K562 (cell line): Measurements from ENCODE around the gene RABL3. TPM values are rescaled to one million over a fixed set of nuclear protein-coding genes. Genes with fewer than 3 reads are reported as not detected.

Experiments used
- ATAC-seq: fragments of 200-7000 bp; cut with Tn5 transposase; 3 replicates; pipeline ENCODE4 v1.9.1; 2020; ENCODE audit warnings: moderate library complexity
- BruUV-seq: library from RNA; stranded (reverse); fragments of 400-500 nt; replicated peaks from 2 replicates; lab custom pipeline; 2021; lab: Mats Ljungman, UMichigan
- CTCF ChIA-PET: fragments of 300-600 bp; formaldehyde crosslinking; extraction: SDS; loops from one replicate; lab custom pipeline; 2021; ENCODE audit warnings: low intra/inter-chr PET ratio; lab: Yijun Ruan, JAX
- POLR2A ChIA-PET: fragments of 300-600, 350-650 bp; sonication (Branson Sonifier 250); formaldehyde crosslinking; extraction: SDS; loops from one replicate; lab custom pipeline; 2021; ENCODE audit warnings: antibody characterized with exemption, inconsistent platforms; lab: Yijun Ruan, JAX
- DNase-seq, 4 experiments: peaks; one replicate each; pipeline versions ENCODE4 v3.0.0 to v3.0.0-alpha.2; 2011 to 2018; ENCODE audit warnings: low spot score in 3 of 4, mixed read lengths in 3 of 4; ENCODE audit errors: extremely low read depth in 1 of 4
- FAIRE-seq: peaks from 2 replicates; lab custom pipeline; 2011; peaks lifted over from hg19 to GRCh38; lab: Jason Lieb, UNC
- H2AFZ ChIP-seq: 2 replicates; pipeline ENCODE4 v1.6.0; 2011; ENCODE audit warnings: low read depth, low read length, control low read depth, inconsistent platforms
- H3K27ac ChIP-seq: fragments of 200-600 bp; 3 replicates; pipeline ENCODE4 v1.8.0; 2011; ENCODE audit warnings: low read depth, mild to moderate bottlenecking, control low read depth, inconsistent platforms, low read length, moderate library complexity, mixed read lengths; ENCODE audit errors: extremely low read depth
- H3K27me3 ChIP-seq, 2 experiments: fragments of 300-600 bp in 1 of 2; 2 replicates in 1 of 2; 3 replicates in 1 of 2; pipeline versions ENCODE4 v1.6.0 to v1.8.0; 2011; ENCODE audit warnings: inconsistent platforms in 2 of 2, low read length in 2 of 2, mild to moderate bottlenecking in 1 of 2, mixed read lengths in 1 of 2, moderate library complexity in 1 of 2; ENCODE audit not compliant: control insufficient read depth in 2 of 2, insufficient read depth in 2 of 2
- H3K36me3 ChIP-seq: fragments of 300-600 bp; 3 replicates; pipeline ENCODE4 v1.8.0; 2011; ENCODE audit warnings: mild to moderate bottlenecking, low read length, inconsistent platforms; ENCODE audit not compliant: control insufficient read depth, insufficient read depth
- H3K4me1 ChIP-seq, 2 experiments: fragments of 200-600 bp in 1 of 2; replicated peaks in 1 of 2; 2 replicates in 1 of 2; 3 replicates in 1 of 2; pipeline versions ENCODE4 v1.5.1 to v1.8.0; 2011; ENCODE audit warnings: inconsistent platforms in 2 of 2, low read length in 2 of 2, mild to moderate bottlenecking in 1 of 2, mixed read lengths in 1 of 2, moderate library complexity in 1 of 2; ENCODE audit not compliant: control insufficient read depth in 2 of 2, insufficient read depth in 2 of 2
- H3K4me2 ChIP-seq: 2 replicates; pipeline ENCODE4 v1.6.1; 2011; ENCODE audit warnings: low read length, control low read depth, inconsistent platforms, mixed read lengths; ENCODE audit not compliant: insufficient read depth
- H3K4me3 ChIP-seq: fragments of 200-600 bp; sonication (generic), shearing (Covaris generic); 2 replicates; pipeline ENCODE4 v1.5.1; 2016; ENCODE audit warnings: control low read depth, inconsistent platforms
- H3K79me2 ChIP-seq: fragments of 200-600 bp; 3 replicates; pipeline ENCODE4 v1.8.0; 2011; ENCODE audit warnings: low read length, inconsistent platforms; ENCODE audit not compliant: control insufficient read depth, insufficient read depth
- H3K9ac ChIP-seq, 2 experiments: 2 replicates each; pipeline versions ENCODE4 v1.6.0 to v1.6.1; 2011; ENCODE audit warnings: low read depth in 2 of 2, low read length in 2 of 2, control low read depth in 1 of 2, inconsistent platforms in 1 of 2, mild to moderate bottlenecking in 1 of 2, mixed read lengths in 1 of 2; ENCODE audit not compliant: insufficient read depth in 1 of 2
- H3K9me1 ChIP-seq: one replicate; pipeline ENCODE4 v1.6.0; 2011; ENCODE audit warnings: inconsistent platforms, mild to moderate bottlenecking, low read length, moderate library complexity; ENCODE audit not compliant: control insufficient read depth, insufficient read depth
- H3K9me3 ChIP-seq: replicated peaks from 2 replicates; pipeline ENCODE4 v1.5.1; 2011; ENCODE audit warnings: low read depth, low read length, inconsistent platforms; ENCODE audit not compliant: control insufficient read depth, insufficient read depth
- H4K20me1 ChIP-seq: replicated peaks from 2 replicates; pipeline ENCODE4 v1.6.1; 2011; ENCODE audit warnings: low read length, inconsistent platforms, mixed read lengths; ENCODE audit not compliant: control insufficient read depth, insufficient read depth
- ASH1L ChIP-seq: fragments of 450-650 bp; IDR thresholded peaks from 2 replicates; pipeline ENCODE4 v1.6.1; 2018; ENCODE audit warnings: borderline replicate concordance, mild to moderate bottlenecking, low read depth; ENCODE audit not compliant: partially characterized antibody
- CCAR2 ChIP-seq: fragments of 200-400 bp; formaldehyde crosslinking; IDR thresholded peaks from 2 replicates; pipeline ENCODE4 v1.6.1; 2017; ENCODE audit warnings: mild to moderate bottlenecking, low read depth, low read length
- DDX20 ChIP-seq: fragments of 450-650 bp; IDR thresholded peaks from 2 replicates; pipeline ENCODE4 v1.6.1; 2016; ENCODE audit warnings: missing genetic modification characterization, low read depth, mild to moderate bottlenecking, missing compliant biosample characterization, moderate library complexity
- FUS ChIP-seq: fragments of 200-400 bp; formaldehyde crosslinking; optimal IDR thresholded peaks from 2 replicates; pipeline ENCODE3; 2017; ENCODE audit warnings: low read depth, low read length
- KLF6 ChIP-seq: fragments of 250-450 bp; sonication (Bioruptor Pico); IDR thresholded peaks from 2 replicates; pipeline ENCODE4 v1.4.0; 2020; ENCODE audit warnings: mild to moderate bottlenecking, moderate library complexity, borderline replicate concordance
- MAFG ChIP-seq: fragments of 450-650 bp; conservative IDR thresholded peaks from 2 replicates; pipeline ENCODE4 v1.6.1; 2016; ENCODE audit warnings: missing genetic modification characterization, missing compliant biosample characterization
- PCBP2 ChIP-seq: fragments of 200-400 bp; formaldehyde crosslinking; IDR thresholded peaks from 2 replicates; pipeline ENCODE4 v1.6.1; 2018; ENCODE audit warnings: low read length, low read depth, mild to moderate bottlenecking, moderate library complexity; ENCODE audit not compliant: poor library complexity, severe bottlenecking
- POLR2H ChIP-seq: IDR thresholded peaks from 2 replicates; pipeline ENCODE4 v1.6.1; 2016; ENCODE audit warnings: missing genetic modification characterization, low read depth, mild to moderate bottlenecking, control low read depth, missing compliant biosample characterization, moderate library complexity
- PREB ChIP-seq: sonication (generic); formaldehyde crosslinking; IDR thresholded peaks from 2 replicates; pipeline ENCODE4 v1.8.1; 2023; ENCODE audit warnings: mild to moderate bottlenecking, missing genetic modification reagents
- RBM22 ChIP-seq: fragments of 200-400 bp; formaldehyde crosslinking; IDR thresholded peaks from 2 replicates; pipeline ENCODE4 v1.6.1; 2018; ENCODE audit warnings: low read length, low read depth; ENCODE audit not compliant: poor library complexity, severe bottlenecking
- REST ChIP-seq, 2 experiments: fragments of 450-650 bp; formaldehyde crosslinking in 1 of 2; IDR thresholded peaks; 2 replicates each; pipeline versions ENCODE4 v1.4.0 to v1.6.1; 2014 to 2020; ENCODE audit warnings: mild to moderate bottlenecking in 2 of 2, borderline replicate concordance in 1 of 2, low read depth in 1 of 2
- WHSC1 ChIP-seq: IDR thresholded peaks from one replicate; pipeline ENCODE4 v1.6.1; 2012; ENCODE audit warnings: low read length, control low read depth, inconsistent platforms
- ZFP30 ChIP-seq: fragments of 250-450 bp; sonication (Bioruptor Pico); IDR thresholded peaks from 2 replicates; pipeline ENCODE4 v1.8.0; 2022; ENCODE audit warnings: moderate library complexity, mild to moderate bottlenecking, inconsistent platforms, borderline replicate concordance
- ZNF551 ChIP-seq: fragments of 250-450 bp; sonication (Bioruptor Pico); IDR thresholded peaks from 2 replicates; pipeline ENCODE4 v1.5.0; 2021; ENCODE audit warnings: mild to moderate bottlenecking, moderate library complexity
- in situ Hi-C: fragments of 300-500 bp; cut with MboI; formaldehyde crosslinking; loops from 4 replicates; pipeline ENCODE4 v1.15.0; 2018; ENCODE audit warnings: inconsistent platforms, mixed read lengths
- intact Hi-C: fragments of 100-400 bp; cut with micrococcal nuclease; formaldehyde crosslinking; loops from 2 replicates; pipeline ENCODE4 v1.14.2; 2022
- polyA plus RNA-seq, 8 experiments: library from polyadenylated mRNA; depleted of rRNA in 4 of 8; stranded (reverse) in 5 of 8; unstranded in 3 of 8; fragments of >200 nt; fragmentation: Nextera tagmentation in 2 of 8; fragmentation: Illumina TruSeq in 1 of 8; extraction: Ambion mirVana in 2 of 8; extraction: Trizol in 1 of 8; gene quantifications; 2 replicates each; pipeline versions ENCODE4 v1.2.1 to v1.2.3, GENCODE V29; 2011 to 2014; ENCODE audit warnings: inconsistent platforms in 1 of 8, missing spikeins in 1 of 8
- total RNA-seq, 7 experiments: library from RNA; depleted of rRNA in 6 of 7; stranded (reverse); fragments of >200 nt in 6 of 7; fragmentation: Illumina TruSeq in 2 of 7; extraction: Trizol in 2 of 7; gene quantifications; 2 replicates each; pipeline versions ENCODE4 v1.2.1 to v1.2.3, GENCODE V29; 2011 to 2021; ENCODE audit warnings: low replicate concordance in 1 of 7

The RABL3 gene
- total and polyA plus RNA-seq, 9 of the 15 experiments (the other 6 are each of a cell fraction or from before 2014, with no cell fraction given) = 6.5 to 30.7 (median 12.3) TPM

- no peak overlapping the region for H3K4me3 ChIP-seq
- intact Hi-C loops = no loop called here
- no peaks in the 10 kb centered on the region for H3K9me1 ChIP-seq
- no peak for DNase-seq
- ChIA-PET POLR2A (no interaction called here), CTCF (no interaction called here)
- no peaks in the 10 kb centered on the region for H3K4me1 ChIP-seq
- no peak overlapping the region for H3K27ac ChIP-seq
- H3K27me3 ChIP-seq = no peaks in the 10 kb centered on the region
- no peaks in the 10 kb centered on the region for H3K79me2 ChIP-seq
- H3K9me3 ChIP-seq = no peaks in the 10 kb centered on the region
- in situ Hi-C loops = no loop called here
- H3K36me3 ChIP-seq = no peaks in the 10 kb centered on the region
- H4K20me1 ChIP-seq = no peaks in the 10 kb centered on the region
- H3K9ac ChIP-seq = no peak overlapping the region
- no peak overlapping the region for H3K4me2 ChIP-seq
- BruUV-seq = no TSS peak
- FAIRE-seq = no peak
- ATAC-seq = no peak
- H2AFZ ChIP-seq = no peak overlapping the region
- TF ChIP-seq DDX20 (tag) (no peak), KLF6 (CRISPR knock-in tag) (no peak), ZNF551 (CRISPR knock-in tag) (no peak), ASH1L (no peak), WHSC1 (no peak), REST (IDR thresholded peaks at IDR 0.05; ENCODE audit: borderline replicate concordance) (no peak), REST (CRISPR knock-in tag; IDR thresholded peaks at IDR 0.05; ENCODE audit: low read depth) (no peak), FUS (no peak), MAFG (tag) (no peak), CCAR2 (no peak), PREB (CRISPR knock-in tag) (no peak), POLR2H (tag) (no peak), PCBP2 (no peak), RBM22 (no peak), ZFP30 (no peak)
Observed at GRCh38 chr3:120706950-120707349, 35.4 kb downstream of the RABL3 start.
